ENCODE results near the gene RPSA. TPM values are rescaled to one million over a fixed set of nuclear protein-coding genes. Genes with fewer than 3 reads are reported as not detected.

RPSA gene
- total and polyA plus RNA-seq, 2 of the 4 experiments (the other 2 are of a cell fraction): 1,415 to 2,710 TPM

DNA sequence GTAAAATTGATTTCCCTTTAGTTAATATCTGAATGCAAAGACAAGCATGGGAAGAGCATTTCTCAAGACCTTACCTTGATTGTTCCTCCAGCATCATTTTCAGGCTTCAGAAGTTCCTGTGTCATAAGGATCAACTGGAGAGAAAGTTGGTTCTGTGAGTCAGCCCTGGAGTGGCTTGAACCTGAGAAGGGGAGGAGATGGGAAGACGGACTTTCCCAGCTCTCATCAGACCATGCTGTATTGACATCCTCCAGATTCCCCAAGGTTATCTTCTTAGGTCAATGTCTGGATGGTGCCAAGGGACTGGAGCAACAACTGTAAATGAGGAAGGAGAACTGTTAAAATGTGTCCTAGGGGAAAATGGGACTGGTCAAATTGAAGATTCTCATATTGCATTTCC is 21.0 kb downstream of the RPSA start:
- POLR2A ChIA-PET (ENCODE audit: unreplicated experiment): no interaction called here
- no peak overlapping the region for H2BK5ac ChIP-seq (ENCODE audit: low read depth, low read length, poor library complexity, severe bottlenecking)
- intact Hi-C loops (cut with micrococcal nuclease): no loop called here
- no peak overlapping the region for H4K5ac ChIP-seq (ENCODE audit: low read depth, low read length)
- WGBS, 2 experiments (ENCODE audit: extremely low coverage in 2 of 2, insufficient read length in 1 of 2): no CpG with 5 or more reads among the region's 1 CpG
- H4K91ac ChIP-seq (ENCODE audit: insufficient read depth, low read depth, low read length): no peak overlapping the region
- dilution Hi-C loops (cut with HindIII; ENCODE audit: low sequenced_read_pairs, unreplicated experiment): no loop called here
- no peak for TF ChIP-seq ELK1 (IDR thresholded peaks at IDR 0.05; ENCODE audit: borderline replicate concordance, low read depth, low read length)
- TF ChIP-seq BHLHE40 (IDR thresholded peaks at IDR 0.05; ENCODE audit: low read depth, low read length): no peak
- TF ChIP-seq RAD21 (IDR thresholded peaks at IDR 0.05; ENCODE audit: low read length): no peak
- no peak overlapping the region for H2BK15ac ChIP-seq (ENCODE audit: low read depth, low read length)
- H2AK5ac ChIP-seq (ENCODE audit: low read depth, low read length): no peak overlapping the region
- H3K23ac ChIP-seq (ENCODE audit: low read depth, low read length): no peak overlapping the region
- ATAC-seq (ENCODE audit: low read depth) (no peak), DNase-seq (no peak)
- H3K56ac ChIP-seq (ENCODE audit: extremely low read depth, insufficient read depth, low read length): no peak overlapping the region
- H3K79me1 ChIP-seq (ENCODE audit: low read depth in 1 of 2, low read length in 2 of 2): no peaks in the 10 kb centered on the region
- H3K9me3 ChIP-seq (ENCODE audit: control insufficient read depth, insufficient read depth, low read length): no peaks in the 10 kb centered on the region
- no peak overlapping the region for H2BK120ac ChIP-seq (ENCODE audit: low read depth, low read length)
- in situ Hi-C loops (cut with MboI; ENCODE audit: low sequenced_read_pairs): no loop called here
- no TSS peak for BruUV-seq (replicated peaks)
- no peak overlapping the region for H3K9ac ChIP-seq (ENCODE audit: low read depth, low read length)
- no peaks in the 10 kb centered on the region for H3K4me1 ChIP-seq (ENCODE audit: control insufficient read depth, insufficient read depth, low read length)
- H4K8ac ChIP-seq (ENCODE audit: low read depth in 2 of 2, low read length in 2 of 2): no peak overlapping the region
- H3K4me2 ChIP-seq (ENCODE audit: low read depth, low read length): no peak overlapping the region
- no peak overlapping the region for H2AFZ ChIP-seq (replicated peaks; ENCODE audit: low read length, poor library complexity)
- H3K14ac ChIP-seq (replicated peaks; ENCODE audit: low read depth, low read length): no peak overlapping the region
- no peaks in the 10 kb centered on the region for H3K9me1 ChIP-seq (ENCODE audit: insufficient read depth, low read length)
- no peaks in the 10 kb centered on the region for H3K27me3 ChIP-seq (ENCODE audit: control insufficient read depth, insufficient read depth, low read length)
- no peak overlapping the region for H2BK20ac ChIP-seq (ENCODE audit: low read depth, low read length)
- no peaks in the 10 kb centered on the region for H3K36me3 ChIP-seq (ENCODE audit: control insufficient read depth, insufficient read depth, low read length)
- no peak overlapping the region for H3K27ac ChIP-seq (ENCODE audit: insufficient read depth, low read length)
- H3K18ac ChIP-seq (ENCODE audit: low read depth, low read length): no peak overlapping the region
- H3K4ac ChIP-seq (ENCODE audit: low read depth, low read length): no peak overlapping the region
- H2AK9ac ChIP-seq (replicated peaks; ENCODE audit: low read depth, low read length, poor library complexity): no peak overlapping the region
- CTCF ChIA-PET: no interaction called here
- no peaks in the 10 kb centered on the region for H4K20me1 ChIP-seq (ENCODE audit: insufficient read depth, low read length)
- no peak overlapping the region for H3K4me3 ChIP-seq (ENCODE audit: insufficient read depth, low read depth, low read length)
